OCI-LY7 (cell line): ENCODE measurements around the gene ELMO1.

Experiments used
- EZH2phosphoT487 ChIP-seq: fragments of 200-600 bp; sonication (generic); IDR thresholded peaks from 2 replicates; pipeline ENCODE4 v1.6.1; 2018; ENCODE audit warnings: low read depth, borderline replicate concordance, mild to moderate bottlenecking, mixed run types, antibody characterized with exemption, low read length, moderate library complexity, mixed read lengths
- TF ChIP-seq, protein P1 (sequence below): fragments of 200-600 bp; sonication (generic); conservative IDR thresholded peaks from 2 replicates; pipeline ENCODE4 v1.5.1; 2014; ENCODE audit warnings: mild to moderate bottlenecking, antibody characterized with exemption, low read length, moderate library complexity, mixed read lengths

DNA sequence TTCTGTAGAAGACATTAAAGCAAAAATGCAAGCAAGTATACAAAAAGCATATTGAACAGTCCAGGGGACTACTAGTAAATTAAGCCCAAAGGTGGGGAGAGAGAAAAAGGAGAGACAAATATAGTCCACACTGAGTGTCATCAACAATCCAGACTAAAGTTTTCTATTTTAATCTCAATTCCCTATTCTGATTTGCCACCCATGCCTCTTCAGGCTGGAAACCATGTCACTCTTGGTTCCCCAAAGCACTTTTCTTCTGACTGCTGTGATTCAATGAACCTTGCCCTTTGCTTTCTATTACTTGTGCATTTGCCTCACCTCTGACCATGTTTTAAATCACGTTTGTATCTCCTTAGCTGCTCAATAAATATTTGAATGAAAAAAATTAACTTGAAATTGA lies 629.0 kb downstream of the ELMO1 start:
- TF ChIP-seq, protein P1, sequence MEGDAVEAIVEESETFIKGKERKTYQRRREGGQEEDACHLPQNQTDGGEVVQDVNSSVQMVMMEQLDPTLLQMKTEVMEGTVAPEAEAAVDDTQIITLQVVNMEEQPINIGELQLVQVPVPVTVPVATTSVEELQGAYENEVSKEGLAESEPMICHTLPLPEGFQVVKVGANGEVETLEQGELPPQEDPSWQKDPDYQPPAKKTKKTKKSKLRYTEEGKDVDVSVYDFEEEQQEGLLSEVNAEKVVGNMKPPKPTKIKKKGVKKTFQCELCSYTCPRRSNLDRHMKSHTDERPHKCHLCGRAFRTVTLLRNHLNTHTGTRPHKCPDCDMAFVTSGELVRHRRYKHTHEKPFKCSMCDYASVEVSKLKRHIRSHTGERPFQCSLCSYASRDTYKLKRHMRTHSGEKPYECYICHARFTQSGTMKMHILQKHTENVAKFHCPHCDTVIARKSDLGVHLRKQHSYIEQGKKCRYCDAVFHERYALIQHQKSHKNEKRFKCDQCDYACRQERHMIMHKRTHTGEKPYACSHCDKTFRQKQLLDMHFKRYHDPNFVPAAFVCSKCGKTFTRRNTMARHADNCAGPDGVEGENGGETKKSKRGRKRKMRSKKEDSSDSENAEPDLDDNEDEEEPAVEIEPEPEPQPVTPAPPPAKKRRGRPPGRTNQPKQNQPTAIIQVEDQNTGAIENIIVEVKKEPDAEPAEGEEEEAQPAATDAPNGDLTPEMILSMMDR: no peak
- TF ChIP-seq EZH2phosphoT487: no peak
